AML-193 (cell line): ENCODE data around the gene GRK1.
A peak's percentile ranks its signal among the peaks of the same experiment; 100 is the strongest.

Experiments
- DNase-seq, 2 experiments: peaks; one replicate each; lab custom pipeline; 2025; lab: John Stamatoyannopoulos, UW

The GRK1 gene

DNA sequence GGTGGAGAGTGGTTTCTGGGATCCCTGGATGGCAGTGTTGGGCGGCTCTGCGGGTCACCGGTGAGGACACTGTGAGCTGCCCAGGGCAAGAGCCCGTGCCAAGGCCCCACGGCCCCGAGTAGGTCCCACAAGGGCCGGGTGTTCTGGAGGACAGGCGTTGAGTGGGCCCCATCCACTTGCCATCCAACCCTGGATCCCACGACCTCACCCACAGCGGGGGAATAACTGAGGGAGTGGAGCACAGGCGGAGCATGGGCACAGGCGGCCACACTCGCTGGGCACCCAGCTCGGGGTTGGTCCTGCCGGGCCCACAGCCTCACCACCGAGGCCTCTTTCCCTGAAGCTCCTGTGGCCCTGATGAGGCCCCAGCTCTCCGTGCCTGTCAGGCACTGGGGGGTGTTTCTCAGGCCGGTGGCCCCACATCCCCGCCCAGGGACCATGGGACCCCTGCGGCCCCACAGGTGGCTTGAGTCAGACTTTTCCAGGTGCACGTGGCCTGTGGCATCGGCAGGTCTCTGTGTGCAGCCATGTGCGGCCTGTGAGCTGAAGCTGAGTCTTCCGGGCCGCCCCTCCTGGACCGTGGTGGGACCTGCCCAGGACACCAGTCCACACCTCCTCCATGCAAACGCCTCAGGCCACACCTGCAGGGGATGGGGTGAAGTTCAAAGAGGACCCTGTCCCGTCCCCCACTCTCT lies 108.6 kb downstream of the GRK1 start:
- no peak for DNase-seq

DNA sequence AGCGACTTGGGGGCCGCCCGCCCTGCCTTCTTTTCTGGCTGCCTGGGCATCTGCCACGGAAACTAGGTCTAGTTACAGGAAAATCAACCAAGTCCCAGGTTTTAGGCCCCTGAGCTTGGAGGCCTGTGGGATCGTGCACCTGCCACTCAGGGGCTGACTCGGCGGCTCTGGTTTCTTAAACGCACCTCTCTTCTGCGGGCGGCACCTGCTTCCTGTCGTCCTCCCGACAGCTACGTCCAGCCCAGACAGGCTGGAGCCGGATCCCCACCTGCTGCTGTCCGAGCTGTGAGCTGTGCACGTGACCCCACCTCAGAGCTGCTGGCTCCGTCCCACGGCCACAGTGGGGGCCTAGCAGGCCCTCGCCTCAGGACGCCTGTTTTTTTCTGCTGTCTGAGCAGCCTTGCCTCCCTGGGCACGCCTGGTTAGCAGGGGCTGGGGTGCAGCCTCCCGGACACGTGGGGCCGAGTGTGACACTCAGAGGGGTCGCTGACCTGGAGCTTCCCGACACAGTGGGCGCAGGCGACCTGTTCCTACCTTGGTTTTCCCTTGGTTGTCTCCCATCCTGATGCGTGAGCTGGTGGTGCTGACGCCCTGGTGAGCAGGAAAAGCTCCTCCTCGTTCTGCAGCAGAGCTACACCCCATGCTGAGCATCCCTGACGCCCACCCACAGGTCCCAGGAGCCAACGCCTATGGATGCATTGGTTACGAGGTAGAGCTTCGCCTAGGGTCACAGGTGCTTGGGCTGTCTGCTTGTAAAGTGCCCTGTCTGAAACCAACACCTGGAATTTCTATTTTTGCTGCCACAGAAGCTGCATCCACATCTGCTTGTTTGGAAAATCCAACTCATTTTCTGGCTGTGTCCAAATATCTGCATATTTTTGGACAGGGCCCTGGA lies 109.5 kb downstream of the GRK1 start:
- no peak for DNase-seq

DNA sequence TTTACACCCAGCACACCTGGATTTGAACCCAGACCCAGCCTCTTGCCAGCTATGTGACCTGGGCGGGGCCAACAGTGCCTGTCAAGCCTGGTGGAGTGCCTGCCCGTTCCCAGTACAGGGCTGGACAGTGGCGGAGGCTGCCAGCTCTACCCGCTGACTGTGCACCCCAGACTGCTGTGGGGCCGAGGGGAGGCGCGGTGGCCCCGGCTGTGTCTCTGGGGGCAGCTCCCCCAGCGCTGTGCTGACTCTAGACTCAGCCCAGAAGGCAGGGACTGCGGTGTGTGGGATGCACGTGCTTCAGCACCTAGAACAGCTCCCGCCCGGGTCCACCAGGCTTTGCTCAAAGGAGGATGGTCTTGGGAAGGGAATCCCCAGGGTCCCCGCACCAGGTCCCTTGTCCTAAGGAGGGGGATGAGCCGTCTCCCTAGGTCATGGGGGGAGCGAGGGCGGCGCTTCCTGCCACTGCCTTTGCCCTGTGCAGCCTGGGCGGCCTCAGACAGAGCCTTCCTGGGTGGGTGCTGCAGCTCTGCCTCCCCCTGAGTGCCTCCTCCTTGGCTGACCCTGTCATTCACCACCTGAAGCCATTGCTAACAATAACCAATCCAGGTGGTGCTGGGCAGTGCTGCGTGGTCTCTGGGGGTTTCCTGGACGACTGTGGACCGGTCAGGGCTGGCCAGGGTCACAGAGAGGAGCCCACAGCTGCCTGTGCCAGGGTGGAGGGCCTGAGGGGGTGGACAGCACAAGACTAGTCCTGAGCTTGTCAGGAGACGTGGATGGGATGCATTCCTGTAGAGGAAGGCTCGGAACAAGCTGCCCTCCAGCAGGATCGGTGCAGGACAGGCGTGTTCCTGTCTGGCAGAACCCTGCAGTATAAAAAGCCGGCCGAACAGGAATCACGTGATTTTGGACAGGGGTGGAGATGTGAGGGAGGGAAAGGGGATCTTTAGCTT lies 110.6 kb downstream of the GRK1 start:
- DNase-seq = no peak

DNA sequence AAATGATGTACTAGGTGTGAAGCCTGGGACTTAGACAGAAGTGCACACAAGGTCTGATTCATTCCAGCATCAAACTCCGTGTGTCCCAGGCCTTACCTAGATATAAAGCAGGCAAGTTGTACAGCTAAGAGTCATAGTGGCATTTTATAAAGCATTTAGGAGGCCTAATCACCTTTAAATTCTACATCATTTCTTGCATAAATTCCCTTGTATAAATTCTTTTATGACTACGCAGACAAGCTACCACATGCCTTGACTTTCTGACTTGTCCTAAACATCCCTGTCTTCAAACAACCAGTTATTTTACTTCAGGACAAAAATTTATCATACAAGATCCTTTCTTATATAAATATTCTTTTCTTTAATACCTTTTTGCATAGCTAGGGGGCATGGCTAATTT lies 114.6 kb downstream of the GRK1 start:
- DNase-seq = peak in 1 of 2 experiments; percentile 2

DNA sequence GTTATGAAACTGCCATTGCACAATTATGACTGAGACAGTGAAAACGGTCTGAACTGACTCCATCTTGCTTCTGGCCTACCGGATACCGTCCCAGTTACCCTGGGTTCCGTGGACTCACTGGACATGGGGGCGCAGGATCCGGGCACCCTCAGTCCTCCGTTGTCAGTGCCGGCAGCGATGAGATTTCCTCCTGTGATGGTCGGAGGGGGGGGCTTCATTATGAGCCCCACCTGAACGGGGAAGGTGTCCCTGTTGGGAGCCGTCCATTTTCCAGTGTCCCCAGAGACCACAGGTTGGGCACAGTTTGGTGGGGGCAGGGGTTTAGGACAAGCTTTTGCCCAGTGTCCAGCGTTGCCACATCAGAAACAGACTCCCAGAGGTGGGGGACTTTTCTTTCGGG lies 115.5 kb downstream of the GRK1 start:
- no peak for DNase-seq

DNA sequence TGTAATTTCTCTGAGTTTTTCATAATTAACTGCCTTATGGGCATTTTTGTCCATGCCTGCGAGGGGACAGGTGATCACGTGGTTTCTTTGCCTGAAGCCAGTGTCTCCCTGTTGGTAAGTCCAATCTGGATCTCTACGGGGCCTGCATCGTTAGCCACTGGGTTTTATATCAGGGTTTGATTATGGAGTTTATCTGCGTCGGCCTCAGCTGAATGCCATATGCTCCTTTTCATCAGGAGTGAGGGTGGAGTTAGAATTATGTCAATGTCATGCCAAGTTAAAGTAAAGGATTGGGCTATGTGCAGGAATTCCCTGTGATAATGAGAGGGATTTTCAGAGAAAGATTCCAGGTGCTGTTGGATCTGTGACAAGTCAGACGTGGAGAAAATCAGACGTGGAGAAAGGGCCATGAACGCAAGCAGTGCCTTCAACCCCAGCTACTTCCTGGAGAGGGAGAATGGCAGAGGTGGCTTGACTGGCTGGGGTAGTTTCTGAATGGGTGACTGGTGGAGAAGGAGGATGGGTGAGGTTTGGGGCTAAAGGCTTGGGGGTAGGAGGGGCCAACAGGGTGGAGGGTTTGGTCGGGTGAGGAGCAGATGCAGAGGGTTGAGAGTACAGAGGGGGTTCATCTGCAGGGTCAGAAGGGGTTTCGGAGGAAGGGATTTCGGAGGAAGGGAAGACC lies 116.3 kb downstream of the GRK1 start:
- DNase-seq = no peak

DNA sequence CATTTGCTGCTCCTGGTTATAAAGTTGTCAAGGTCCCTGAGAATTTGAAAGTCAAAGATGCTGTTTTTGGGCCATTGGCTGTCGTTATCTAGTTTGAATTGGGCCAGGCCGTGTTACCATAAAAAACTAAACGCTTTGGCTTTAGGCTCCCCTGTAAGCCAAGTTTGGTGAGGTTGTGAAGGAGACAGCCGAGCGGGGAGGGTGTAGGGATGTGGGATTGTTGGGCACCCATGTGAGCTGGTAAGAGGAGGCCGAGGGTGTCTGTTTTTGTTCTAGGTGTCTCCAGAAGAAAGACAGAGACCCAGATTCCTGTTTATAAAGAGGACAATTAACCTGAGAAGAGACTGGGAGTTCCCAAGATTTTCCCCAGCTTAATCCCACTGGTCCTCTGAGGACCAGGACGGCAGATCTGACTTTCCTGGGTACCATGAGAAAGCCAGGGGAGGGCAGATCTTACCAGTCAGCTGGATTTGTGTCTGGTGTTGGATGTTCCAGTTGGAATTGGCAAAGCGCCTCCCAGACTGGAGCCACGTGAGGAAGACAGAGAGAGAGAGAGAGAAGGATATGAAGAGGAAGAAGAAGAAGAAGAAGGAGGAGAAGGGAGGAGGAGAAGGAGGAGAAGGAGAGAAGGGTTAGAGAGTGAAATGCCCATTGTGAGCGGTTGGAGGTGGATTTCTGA lies 117.1 kb downstream of the GRK1 start:
- no peak for DNase-seq

DNA sequence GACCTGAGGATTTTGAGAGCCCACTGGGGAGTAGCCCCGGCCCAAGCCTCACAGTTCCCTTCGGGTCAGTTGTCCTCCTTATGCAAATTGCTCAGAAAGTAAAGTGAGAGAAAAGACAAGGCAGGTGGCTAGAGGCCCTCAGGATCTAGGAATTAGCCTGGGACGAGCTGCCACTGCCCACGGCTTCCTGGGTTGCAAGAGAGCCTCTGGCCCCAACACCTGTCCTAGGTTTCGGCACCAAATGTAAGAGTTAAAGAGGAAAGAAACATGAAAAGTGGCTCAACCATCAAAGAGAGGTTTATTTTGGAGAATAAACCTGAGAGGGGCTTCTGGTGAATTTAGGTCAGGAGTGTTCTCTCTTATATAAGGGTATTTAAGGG lies 117.6 kb downstream of the GRK1 start:
- DNase-seq = no peak

DNA sequence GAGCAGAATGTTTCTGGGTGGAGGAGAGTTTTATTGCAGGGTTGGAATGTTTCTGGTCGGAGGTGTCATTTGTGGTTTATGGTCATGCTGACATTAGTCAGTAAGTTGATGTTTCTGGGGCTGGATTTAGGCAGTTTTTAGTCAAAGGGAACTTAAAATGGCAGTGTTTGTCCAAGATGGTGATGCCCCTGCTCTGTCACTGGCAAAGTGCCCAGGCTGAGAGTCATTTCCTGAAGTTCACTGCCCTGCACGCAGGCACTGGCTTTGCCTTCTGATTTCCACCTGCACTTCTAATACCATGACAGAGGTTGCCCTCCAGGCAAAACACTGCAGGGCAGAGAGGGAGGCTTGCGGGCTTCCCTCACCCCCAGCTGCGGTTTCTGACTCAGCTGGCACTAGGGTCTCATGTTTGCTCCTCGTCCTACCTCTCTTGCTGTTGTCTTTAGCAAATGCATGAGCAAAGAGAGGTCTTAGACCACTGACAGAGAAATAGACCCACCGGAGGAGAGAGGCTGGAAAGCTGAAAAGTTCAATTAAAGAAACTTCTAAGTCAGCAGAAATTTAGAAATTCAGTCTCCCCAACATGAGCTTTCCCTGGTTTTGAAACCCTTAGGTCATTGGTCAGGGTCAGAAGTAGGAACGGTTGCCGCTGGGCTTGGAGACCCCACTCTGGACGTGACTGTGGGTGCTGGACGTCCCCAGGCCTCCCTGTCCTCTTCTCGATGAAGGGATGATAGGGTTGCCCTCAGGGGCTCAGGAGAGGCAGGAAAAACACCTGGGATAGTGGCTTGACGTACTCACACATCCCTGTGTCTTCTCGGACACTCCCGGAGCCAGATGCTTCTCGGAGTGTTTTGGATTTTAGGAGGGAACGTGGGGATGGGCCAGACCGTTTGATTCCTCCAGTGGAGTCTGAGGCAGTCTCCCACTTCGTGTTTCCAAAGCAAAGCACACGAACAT lies 118.3 kb downstream of the GRK1 start:
- DNase-seq = peak; percentile 42 to 67

DNA sequence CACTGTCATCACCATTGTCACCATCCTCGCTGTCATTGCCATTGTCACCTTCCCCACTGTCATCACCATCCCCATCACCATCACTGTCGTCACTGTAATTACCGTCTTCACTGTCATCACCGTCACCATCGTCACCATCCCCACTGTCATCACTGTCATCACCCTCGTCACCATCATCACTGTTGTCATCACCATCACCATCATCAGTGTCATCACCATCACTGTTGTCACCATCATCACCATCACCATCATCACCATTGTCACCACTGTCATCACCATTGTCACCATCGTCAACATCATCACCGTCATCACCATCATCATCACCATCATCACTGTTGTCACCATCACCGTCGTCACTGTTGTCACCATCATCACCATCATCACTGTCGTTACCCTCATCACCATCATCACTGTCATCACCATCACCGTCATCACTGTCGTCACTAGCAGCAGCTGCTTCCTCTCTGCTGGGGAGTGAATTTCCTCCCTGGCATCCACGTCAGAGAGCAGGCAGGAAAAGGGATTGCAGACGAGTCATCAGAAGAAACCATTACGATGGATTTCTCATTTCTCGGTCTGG lies 119.3 kb downstream of the GRK1 start:
- DNase-seq = no peak
